ENCODE data around the gene IDH3B.

The IDH3B gene

DNA sequence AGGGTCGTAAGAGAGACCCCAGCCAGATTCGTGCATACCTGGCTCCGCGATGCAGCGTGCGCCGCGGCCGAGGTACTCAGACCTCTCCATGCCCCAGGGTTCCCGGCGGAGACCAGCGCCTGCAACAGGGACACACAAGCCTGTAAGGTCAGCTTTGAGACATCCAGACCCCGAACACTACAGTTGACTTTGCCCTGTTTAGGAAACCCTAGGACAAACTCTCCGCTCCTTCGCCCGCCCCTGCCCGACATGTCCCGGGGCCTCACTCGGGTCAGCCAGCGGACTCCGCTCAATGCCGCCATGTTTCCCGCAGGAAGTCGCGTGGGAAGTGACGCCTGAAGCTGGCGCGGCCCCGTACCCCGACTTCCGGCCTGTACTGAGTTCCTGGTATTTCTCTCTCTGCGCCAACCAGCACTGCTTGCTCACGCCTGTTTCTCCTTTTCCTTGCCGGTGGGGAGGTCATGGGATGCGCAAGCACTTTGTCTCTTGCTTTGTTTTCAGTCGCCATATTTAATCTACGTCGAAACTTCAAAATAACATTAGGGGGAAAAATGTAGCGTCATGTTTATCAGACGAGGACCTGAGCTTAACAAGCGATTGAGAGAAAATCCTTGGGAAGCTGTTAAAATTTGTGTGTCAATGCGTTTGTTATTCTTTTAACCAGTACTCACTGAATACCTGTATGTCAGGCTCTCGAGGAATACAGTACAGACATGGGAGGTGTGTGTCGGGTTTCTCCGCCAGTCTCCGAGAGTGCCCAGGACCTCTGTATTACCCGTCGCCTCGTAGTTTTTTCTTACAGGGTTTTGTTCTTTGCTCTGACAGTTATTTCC is at the start of gene IDH3B:
Gene IDH3B, minus strand, starts transcription at position 330 of the 833 bp plus-strand sequence. Its CDS starts 28 bp downstream, at position 302.
- peak; percentile 74 to 92 for DNase-seq (ENCODE audit: low read depth in 1 of 2, low spot score in 1 of 2)

DNA sequence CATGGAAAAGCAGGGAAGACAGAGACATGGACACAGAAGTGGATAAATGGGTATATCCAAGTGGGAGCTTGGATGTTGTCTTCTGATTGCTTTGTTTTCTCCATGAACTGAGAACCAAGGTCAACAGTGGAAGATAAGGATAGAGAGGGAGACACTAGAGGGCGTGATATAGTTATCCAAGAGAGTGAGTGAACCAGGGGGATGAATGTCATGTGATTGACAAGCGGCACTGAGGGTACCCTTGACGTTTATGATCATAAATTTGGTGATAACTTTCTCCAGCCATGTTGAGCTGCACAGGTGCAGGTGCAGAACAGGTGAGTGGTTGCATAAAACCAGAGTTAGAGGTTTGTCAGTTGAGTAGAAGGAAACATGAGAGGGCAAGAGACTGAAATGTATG is 49.3 kb upstream of the IDH3B start:
- in situ Hi-C loops (cut with HindIII; ENCODE audit: low pct_unique_long_range_greater_than_20kb, low sequenced_read_pairs): no loop called here
- no peak for TF ChIP-seq JUND (IDR thresholded peaks at IDR 0.05; ENCODE audit: low read depth)

More for the DNA sequence above, at the start of gene IDH3B:
- in situ Hi-C loops (cut with HindIII; ENCODE audit: low pct_unique_long_range_greater_than_20kb, low sequenced_read_pairs): no loop called here
- no peak for TF ChIP-seq JUND (IDR thresholded peaks at IDR 0.05; ENCODE audit: low read depth)

DNA sequence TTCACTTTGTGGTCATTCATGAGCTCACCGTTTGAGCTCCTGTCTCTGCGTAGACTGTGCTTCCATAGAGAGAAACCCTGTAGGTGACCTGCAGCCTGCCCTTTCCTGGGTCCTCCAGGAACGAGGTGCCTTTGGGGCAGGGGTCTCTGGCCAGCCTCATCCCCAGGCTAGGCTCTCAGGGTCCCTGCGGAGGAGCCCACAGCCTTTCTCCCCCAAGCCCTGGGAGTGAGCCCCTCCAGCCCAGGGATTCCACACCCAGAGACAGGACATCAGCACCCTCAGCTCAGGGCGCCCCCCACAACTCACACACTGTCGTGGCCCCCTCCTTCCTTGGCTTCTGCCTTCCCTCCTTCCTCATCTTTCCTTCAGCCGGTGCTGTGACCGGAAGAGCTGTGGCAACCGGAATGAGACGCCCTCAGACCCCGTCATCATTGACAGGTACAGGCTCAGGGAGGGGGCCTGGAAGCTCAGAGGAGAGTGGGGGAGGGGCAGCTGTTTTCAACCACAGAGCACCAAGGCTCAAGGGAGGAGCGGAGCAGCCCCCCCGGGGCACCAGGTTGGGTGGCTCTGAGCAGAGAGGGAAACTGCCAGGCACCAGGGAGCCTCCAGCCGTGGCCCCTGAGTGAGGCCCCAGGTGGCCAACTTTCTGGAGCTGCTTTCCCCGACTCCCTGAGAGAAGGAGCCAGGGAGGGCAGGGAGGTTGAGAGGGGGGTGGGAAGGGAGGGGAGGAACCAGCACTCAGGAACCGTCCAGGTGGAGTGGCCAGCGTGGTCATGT is 45.4 kb upstream of the IDH3B start:
- no peak for DNase-seq (ENCODE audit: low read depth in 1 of 2, low spot score in 1 of 2)
- no peak for TF ChIP-seq JUND (IDR thresholded peaks at IDR 0.05; ENCODE audit: low read depth)
- in situ Hi-C loops (cut with HindIII; ENCODE audit: low pct_unique_long_range_greater_than_20kb, low sequenced_read_pairs): no loop called here

More for the DNA sequence above, 49.3 kb upstream of the IDH3B start:
- no peak for DNase-seq (ENCODE audit: low read depth in 1 of 2, low spot score in 1 of 2)

DNA sequence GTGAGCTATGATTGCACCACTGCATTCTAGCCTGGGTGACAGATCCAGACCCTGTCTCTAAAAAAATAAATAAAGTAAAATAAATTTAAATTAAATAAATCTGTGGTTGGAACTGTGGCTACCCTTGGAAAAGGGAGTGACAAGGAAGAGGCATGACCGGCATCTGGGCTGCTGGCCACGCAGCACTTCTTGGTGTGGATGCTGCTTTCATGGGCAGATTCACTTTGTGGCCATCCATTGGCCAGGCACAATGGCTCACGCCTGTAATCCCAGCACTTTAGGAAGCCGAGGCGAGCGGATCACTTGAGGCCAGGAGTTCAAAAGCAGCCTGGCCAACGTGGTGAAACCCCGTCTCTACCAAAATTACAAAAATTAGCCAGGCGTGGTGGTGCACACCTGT is 44.6 kb upstream of the IDH3B start:
- in situ Hi-C loops (cut with HindIII; ENCODE audit: low pct_unique_long_range_greater_than_20kb, low sequenced_read_pairs): no loop called here
- TF ChIP-seq JUND (IDR thresholded peaks at IDR 0.05; ENCODE audit: low read depth): no peak

DNA sequence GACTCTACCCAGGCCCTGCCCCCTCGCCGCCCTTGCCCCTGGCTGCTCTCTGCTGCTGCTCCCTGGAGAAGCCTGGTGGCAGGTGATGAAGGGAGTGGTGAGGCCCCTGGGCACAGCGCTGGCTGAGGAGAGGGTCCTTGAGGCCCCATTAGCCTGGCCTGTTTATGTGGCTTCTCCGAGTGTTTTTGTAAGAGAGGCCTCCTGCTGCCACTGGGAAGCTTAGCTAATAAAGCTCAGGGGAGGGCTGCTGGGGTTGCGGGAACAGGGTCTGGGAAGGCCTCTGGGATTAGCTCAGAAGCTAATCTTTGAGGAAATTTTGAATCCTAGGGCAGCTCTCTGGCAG is 44.0 kb upstream of the IDH3B start:
- DNase-seq (ENCODE audit: low read depth in 1 of 2, low spot score in 1 of 2): no peak
- in situ Hi-C loops (cut with HindIII; ENCODE audit: low pct_unique_long_range_greater_than_20kb, low sequenced_read_pairs): no loop called here
- TF ChIP-seq JUND (IDR thresholded peaks at IDR 0.05; ENCODE audit: low read depth): no peak

More for the DNA sequence above, 44.6 kb upstream of the IDH3B start:
- DNase-seq (ENCODE audit: low read depth in 1 of 2, low spot score in 1 of 2): no peak

DNA sequence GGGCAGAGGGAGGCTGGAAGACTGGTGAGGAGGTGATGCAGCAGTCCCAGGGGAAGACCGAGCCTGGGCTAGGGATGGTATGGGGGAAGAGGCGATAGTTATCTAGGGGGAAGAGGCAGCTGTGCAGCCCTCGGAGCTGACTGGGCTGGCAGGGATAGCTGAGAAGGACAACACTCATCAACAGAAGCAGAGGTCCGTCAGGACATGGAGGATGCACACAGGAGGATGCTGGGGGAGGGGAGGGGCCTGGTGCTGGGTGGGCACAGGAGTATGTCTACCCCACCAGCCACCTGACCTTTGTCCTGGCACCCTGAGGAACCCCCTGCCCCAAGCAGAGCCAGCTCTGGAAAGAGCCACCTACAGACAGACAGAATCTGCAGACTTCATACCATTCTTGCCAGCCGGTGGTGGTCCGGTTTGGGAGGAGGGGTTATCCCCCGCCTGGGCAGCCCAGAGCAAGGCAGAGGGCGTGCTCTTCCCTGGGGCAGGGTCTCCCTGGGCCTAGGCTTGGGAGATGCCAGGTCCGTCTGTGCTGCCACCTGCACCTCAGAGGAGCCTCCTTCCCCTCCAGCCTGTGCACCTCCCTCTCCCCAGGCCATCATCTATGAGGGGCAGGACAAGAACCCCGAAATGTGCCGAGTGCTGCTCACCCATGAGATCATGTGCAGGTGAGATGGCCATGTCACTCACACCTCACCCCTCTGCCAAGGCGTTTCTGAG is 43.5 kb upstream of the IDH3B start:
- no peak for DNase-seq (ENCODE audit: low read depth in 1 of 2, low spot score in 1 of 2)
- TF ChIP-seq JUND (IDR thresholded peaks at IDR 0.05; ENCODE audit: low read depth): no peak
- in situ Hi-C loops (cut with HindIII; ENCODE audit: low pct_unique_long_range_greater_than_20kb, low sequenced_read_pairs): no loop called here

DNA sequence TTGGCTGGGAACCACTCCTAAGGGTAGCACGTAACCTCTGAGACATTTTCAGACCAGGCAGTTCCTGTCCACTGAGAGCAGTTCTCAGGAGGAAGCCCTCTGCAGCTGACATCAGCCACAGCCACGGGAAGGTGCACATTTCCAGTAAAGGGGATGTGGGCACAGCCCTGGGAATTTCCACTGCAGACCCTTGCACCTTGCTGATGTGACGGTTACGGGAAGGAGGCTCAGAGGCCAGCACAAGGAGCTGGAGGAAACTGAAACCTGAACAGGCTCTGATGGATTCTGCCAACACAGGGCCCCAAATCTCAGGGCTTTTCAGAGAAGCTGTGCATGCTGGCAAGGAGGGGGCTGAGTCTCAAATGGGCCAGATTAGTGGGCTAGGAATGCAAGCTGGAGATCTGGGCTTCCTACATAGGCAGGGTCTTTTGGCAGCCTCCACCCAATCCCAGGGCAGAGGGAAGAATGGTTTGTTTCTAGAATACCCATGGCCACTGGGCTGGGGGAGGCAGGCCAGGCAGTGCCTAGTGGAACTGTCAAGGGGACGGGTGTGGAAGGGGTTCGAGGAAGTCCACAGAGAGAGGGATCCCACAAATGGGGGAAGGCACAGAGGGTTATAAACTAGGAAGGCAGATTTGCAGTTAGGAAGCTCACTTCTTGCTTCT is 42.8 kb upstream of the IDH3B start:
- TF ChIP-seq JUND (IDR thresholded peaks at IDR 0.05; ENCODE audit: low read depth): no peak
- in situ Hi-C loops (cut with HindIII; ENCODE audit: low pct_unique_long_range_greater_than_20kb, low sequenced_read_pairs): no loop called here
- DNase-seq (ENCODE audit: low read depth in 1 of 2, low spot score in 1 of 2): no peak

DNA sequence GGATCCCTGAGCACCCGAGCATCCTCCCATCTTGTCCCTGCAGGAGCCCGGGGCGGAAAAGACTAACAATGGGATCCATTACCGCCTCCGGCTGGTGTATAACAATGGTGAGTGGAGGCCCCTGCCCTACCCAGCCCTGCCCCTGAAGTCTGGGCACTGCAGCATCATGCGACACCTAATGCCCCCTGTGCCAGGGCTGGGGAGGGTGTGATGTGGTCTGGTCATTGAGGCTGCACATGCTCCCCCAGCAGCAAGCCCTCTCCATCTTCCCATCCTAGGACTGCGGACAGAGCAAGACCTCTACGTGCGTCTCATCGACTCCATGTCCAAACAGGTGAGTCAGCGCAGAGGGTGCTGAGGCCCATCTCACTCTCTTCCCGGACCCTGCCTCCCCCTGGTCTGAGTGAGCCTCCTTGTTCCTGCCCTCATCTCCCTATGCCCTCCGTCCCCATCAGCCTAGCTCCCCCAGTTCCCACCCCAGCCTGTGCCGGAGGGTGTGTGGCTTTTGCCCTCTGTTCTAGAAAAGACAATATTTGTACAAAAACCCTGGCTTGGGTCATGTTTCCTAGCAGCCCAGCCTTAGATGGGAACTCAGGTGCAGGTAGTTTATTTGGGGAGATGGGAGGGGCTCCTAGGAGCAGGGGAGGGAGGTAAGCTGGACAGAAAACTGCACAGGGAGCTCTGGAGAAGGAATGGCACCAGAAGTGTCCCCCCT is 42.1 kb upstream of the IDH3B start:
- no peak for DNase-seq (ENCODE audit: low read depth in 1 of 2, low spot score in 1 of 2)
- in situ Hi-C loops (cut with HindIII; ENCODE audit: low pct_unique_long_range_greater_than_20kb, low sequenced_read_pairs): no loop called here
- TF ChIP-seq JUND (IDR thresholded peaks at IDR 0.05; ENCODE audit: low read depth): no peak

DNA sequence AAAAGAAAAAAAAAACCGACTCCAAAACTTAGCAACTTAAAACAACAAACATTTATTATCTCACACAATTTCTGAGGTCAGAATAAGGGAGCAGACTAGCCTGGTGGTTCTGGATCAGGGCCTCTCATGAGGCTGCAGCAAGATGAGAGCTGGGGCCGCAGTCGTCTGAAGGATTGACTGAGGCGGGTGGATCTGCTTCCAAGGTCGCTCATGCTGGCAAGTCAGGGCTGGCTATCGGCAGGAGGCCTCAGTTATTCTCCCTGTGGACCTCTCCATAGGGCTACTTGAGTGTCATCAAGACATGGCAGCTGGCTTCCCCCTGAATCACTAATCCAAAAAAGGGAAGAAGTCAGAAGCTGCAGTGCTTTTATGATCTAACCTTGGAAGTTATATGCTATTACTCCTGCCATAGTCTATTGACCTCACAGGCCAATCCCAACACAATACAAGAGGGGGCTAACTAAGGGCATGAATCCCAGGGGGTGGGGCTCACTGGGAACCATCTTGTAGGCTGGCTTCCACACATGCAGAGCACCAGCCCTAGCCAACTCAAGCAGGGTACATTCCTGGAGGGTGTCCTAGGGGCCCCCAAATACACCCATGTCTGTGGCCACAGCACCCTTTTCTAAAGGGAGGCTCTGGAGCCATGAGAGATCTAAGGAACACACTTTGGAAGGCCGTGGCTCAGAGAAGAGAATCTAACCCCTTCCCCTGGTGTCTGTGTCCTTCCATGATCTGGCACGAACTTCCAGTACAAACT is 39.9 kb upstream of the IDH3B start:
- no peak for TF ChIP-seq JUND (IDR thresholded peaks at IDR 0.05; ENCODE audit: low read depth)
- in situ Hi-C loops (cut with HindIII; ENCODE audit: low pct_unique_long_range_greater_than_20kb, low sequenced_read_pairs): no loop called here
- DNase-seq (ENCODE audit: low read depth in 1 of 2, low spot score in 1 of 2): no peak

DNA sequence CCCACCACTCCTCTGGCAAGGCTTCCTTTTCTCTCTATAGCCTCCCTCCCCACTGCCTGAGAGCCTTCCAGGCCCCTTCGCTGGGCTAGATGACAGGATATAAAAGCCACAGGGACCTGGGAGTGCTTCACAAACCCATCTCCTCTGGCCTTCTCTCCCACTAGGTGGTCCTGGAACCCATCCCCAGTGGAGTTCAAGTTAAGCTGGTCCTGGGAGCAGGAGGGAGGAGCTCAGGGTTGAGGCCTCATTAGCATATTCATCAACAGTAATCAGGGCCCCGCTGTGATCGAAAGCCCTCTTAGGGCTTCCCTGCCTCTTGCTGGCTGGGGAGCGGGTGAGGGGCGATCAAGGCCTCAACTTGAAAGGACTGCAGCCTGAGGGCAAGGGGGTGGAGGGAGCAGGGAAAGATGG is 37.7 kb upstream of the IDH3B start:
- no peak for DNase-seq (ENCODE audit: low read depth in 1 of 2, low spot score in 1 of 2)
- in situ Hi-C loops (cut with HindIII; ENCODE audit: low pct_unique_long_range_greater_than_20kb, low sequenced_read_pairs): no loop called here
- TF ChIP-seq JUND (IDR thresholded peaks at IDR 0.05; ENCODE audit: low read depth): no peak
